Activated gamma-delta T cell treated with Interleukin-2 at 50 U/mL for 16 hours (primary cell): ENCODE results near the gene PSTK.

ENCODE experiments used
- DNase-seq: peaks from one replicate; pipeline ENCODE4 v3.0.0-alpha.2; 2020

The PSTK gene

DNA sequence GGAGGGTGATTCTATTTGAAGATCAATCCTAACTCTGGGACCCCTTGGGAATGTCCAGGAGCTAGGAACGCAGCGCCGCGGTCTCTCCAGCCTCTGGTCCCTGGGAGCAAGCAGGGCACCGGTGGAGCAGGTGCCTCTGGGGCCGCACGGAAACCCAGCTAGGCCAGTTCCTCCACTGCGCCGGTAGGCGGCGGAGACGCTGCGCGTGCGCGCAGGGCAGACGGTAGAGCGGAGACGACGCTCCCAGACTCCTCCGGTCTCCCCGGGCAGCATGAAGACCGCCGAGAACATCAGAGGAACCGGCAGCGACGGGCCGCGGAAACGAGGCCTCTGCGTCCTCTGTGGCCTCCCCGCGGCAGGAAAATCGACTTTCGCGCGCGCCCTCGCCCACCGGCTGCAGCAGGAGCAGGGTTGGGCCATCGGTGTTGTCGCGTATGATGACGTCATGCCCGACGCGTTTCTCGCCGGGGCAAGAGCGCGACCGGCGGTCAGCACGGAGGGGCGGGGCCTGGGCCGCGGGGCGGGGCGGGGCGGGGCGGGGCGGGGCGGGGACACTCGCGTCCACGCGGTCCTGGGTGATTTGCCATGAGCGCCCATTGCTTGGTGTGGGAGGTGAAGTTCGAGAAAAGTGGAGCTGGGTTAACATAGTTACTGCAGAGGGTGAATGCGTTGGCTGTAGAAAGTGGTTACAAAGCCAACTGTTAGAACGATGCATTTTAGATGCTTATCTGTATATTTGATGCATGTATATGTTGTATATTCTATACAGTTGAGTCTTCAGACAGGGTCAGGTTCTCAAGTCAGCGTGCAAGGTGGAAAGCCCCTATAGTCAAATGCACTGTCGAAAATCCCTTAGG, at the start of gene PSTK:
TSS of gene PSTK (plus strand) at position 193 of the 857 bp plus-strand sequence. CDS start at position 272, 79 bp downstream.
- peak; percentile 80 for DNase-seq

DNA sequence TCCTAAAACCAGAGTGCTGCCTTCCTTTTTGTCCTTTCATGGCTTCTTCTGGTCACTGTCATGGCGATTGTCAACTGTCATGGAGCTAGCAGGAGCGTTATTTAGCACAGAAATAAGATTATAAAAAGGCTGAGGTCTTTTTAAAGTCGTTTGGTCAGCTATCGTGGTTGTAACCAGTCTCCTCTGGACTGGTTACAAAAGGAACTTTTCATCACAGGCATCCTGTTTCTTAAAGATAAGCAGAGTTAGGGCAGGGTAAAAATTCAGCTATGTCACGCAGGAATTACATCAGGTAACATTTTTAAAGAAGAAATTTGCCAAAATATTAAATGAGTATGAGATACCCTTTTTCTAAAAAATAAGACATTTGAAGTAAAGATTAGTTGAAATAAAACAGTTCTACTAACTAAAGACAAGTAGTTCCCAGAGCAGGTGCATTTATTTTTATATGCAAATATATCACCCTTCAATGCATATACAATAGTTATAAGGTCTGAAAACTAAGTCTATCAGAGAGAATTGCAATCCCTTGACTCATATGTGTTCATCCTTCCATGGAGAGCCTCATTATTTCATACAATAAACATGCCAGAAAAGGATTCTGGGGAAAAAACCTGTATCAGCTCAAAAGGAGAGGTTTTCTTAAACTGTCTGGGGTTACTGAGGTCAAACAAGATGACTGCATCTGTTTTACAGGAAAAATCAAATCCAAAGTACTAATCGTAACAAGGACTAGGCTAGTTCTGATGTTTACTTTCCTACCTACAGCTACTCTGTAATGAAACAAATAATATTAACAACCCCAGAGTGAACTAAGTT, 48.9 kb upstream of the PSTK start:
- no peak for DNase-seq

DNA sequence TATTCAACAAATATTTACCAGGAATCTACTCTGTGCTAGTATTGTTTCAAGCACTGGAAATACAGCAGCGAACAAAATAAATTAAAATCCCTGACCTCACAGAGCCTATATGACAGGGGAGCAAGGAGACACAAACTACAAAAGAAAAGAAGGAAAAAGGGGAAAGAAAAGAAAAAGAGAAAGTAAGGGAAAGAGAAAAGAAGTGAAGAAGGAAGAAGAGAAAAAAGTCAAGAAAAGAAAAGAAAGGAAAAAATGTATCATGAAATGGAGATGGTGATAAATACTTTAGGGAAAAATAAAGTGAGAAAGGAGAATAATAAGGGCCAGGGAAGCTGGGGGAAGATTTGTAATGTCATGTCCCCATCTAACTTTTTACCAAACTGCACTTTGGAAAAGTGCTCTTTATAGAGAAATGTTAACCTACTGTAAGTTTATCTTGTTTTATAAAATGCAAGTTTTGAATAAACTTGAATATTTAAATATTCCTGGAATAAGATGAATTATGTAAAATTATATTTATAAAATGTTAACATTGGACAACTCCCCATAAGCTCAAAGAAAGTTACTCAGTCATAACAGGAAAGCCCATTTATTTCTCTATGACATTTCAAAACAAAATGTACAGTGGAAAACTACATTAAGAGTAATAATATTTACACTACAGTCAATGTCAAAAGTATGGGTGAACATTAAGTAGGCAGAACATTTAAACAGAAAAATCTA, 40.9 kb upstream of the PSTK start:
- no peak for DNase-seq

GRCh38 chr10:122939856-122940543, 40.2 kb upstream of the PSTK start:
- DNase-seq: no peak

DNA sequence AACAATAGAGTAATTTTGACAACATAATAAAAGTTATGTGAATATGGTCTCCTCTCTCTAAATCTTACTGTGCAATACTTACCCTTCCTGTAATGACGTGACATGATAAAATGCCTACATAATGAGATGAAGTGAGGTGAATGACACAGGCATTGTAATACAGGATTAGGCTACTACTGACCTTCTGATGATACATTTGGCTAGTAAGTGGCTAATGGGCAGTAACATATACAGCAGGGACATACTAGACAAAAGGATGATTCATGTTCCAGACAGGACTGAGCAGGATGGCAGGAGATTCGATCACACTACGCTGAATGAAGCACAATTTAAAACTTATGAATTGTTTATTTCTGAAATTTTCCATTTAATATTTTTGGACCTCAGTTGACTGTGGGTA, 30.9 kb upstream of the PSTK start:
- no peak for DNase-seq

- peak; percentile 96 for DNase-seq
Measured at GRCh38 chr10:122953902-122954730, 26.1 kb upstream of the PSTK start, which contains the start of gene C10orf88. Gene C10orf88, minus strand, starts transcription at chr10:122954227. Its CDS starts 49 bp downstream, at chr10:122954178.

DNA sequence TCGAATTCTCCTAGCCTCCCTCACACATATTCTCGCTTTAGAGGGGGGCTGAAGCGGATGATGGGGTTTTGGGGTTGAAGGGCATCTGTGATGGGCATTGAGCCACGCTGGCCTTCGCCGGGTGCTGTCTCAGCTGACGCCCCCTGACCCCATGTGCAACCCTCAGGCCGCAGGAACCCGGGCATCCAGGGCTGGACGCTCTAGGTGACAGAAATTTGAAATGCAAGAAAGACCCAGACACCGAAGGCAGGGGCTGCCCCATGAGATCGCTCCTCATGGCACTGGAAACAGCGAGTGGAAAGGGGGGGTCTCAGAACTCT, 25.5 kb upstream of the PSTK start:
- DNase-seq: no peak

DNA sequence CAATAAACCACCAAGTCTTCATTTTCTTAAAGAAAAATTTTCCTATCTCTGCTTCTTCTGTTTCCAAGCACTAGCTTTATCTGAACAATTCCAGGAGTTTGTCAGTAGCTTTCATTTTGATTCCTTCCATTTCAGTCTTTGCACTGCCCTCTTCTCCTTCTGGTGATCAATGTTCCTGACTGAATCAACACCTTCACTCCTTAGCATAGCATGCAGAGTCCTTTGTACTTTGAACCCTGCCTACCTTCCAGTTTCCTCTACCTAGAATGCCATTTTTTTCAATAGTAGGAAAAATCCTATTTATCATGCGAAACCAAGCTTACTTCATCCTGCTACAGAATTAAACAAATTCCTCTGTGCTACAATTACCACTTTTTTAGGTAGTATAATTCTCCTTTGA, 24.3 kb upstream of the PSTK start:
- DNase-seq: no peak

DNA sequence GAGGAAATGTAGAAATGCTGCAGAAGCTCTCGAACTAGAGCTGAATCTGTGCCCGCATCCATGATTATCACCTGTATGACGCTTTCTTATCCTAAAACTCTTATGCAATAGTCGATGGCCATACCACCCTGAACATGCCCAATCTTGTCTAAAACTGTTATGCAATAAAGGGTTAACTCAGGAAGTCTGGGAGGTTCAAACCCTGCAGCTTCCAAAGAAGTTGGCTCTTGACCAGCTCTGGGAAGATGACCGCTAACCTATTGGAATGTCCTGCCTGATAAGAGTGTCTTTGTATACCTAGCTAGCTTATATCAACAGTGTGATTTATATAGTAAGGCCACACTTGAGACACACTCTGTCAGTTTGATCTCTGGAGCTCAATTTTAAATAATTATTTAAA, 22.7 kb upstream of the PSTK start:
- DNase-seq: no peak

DNA sequence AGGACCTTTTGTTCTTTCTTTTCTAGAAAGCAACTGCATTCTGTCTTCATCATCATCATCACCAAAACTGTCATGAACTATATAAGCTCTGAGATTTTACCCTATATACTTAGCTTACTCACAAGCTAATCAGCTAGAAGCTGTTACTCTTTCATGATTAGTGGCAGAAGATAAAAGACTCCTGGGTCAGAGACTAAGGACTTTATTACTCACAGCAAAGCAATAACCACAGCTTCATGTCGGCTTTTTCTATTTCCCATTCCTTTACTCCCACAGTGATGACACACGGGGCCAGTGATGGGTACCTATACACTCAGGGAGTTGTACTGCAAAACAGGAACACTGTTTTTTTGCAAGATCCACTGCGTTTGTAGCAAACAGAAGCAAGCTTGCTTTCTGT, 17.8 kb upstream of the PSTK start:
- DNase-seq: no peak

DNA sequence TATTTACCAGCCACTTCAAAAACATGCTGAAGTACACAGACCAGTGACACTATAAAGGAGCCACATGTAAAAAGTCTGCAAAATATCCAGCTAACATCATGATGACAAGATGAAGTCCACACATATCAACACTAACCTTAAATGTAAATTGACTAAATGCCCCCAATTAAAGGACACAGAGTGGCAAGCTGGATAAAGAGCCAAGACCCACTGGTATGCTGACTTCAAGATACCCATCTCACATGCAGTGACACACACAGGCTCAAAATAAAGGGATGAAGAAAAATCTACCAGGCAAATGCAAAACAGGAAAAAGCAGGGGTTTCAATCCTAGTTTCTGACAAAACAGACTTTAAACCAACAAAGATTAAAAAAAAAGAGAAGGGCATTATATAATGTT, 13.3 kb upstream of the PSTK start:
- DNase-seq: no peak

DNA sequence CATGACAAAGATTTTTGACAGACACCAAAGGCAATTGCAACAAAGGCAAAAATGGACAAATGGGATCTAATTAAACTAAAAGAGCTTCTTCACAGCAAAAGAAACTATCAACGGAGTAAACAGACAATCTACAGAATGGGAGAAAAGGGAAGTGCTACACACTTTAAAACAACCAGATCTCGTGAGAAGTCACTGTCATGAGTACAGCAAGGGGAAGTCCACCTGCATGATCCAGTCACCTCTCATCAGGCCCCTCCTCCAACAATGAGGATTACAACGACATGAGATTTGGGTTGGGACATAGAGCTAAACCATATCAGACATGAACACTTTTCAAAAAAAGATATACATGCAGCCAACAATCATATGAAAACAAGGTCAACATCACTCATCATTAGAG, 11.5 kb upstream of the PSTK start:
- no peak for DNase-seq

DNA sequence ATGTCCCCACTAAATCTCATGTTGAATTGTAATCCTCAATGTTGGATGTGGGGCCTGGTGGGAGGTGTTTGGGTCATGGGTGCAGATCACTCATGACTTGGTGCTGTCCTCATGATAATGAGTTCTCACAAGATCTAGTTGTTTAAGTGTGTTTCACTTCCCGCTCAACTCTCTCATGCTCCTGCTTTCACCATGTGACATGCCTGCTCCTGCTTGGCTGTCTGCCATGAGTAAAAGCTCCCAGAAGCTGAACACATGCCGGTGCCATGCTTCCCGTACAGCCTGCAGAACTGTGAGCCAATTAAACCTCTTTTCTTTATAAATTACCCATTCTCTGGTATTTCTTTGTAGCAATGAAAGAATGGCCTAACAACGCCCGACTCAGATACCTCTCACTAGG, 6.2 kb upstream of the PSTK start:
- no peak for DNase-seq

DNA sequence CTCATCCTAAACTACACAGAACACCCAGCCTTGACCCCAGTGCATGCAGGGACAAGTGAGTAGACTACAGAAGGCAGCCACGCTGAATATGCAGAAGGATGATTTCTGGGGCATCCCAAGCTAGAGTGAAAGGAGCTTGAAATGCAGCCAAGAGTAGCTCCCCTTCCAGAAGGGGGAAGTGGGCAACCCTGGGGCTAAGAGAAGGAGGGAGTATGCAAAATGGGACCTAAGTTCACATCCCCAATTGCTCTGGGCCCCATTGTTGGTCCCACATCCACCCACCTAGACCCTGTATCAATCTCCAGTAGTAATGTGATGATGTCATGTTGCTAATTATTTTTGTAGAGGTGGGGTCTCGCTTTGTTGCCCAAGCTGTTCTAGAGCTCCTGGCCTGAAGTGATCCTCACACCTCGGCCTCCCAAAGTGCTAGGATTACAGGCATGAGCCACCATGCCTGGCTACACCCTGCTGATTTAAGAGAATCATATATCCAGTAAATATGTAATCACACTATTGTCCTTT, 5.6 kb upstream of the PSTK start:
- DNase-seq: no peak

- DNase-seq: no peak
Measured at GRCh38 chr10:122981066-122981464, 864 bp downstream of the PSTK start.

DNA sequence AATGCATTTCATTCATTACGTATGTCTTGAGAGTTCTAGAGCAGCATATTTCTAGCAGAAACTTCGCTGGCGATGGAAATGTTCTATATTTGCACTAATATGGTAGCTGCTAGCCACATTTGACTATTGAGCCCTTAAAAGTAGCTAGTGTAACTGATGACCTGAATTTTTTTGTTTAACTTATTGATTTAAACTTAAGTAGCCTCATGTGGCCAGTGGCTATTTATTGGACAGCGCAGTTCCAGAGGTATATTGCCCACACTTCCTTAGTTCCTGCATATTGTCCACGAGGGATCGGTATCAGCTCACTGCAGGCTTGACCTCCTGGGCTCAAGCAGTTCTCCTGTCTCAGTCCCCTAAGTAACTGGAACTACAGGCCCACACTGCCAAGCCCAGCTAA, 3.7 kb downstream of the PSTK start:
- no peak for DNase-seq

DNA sequence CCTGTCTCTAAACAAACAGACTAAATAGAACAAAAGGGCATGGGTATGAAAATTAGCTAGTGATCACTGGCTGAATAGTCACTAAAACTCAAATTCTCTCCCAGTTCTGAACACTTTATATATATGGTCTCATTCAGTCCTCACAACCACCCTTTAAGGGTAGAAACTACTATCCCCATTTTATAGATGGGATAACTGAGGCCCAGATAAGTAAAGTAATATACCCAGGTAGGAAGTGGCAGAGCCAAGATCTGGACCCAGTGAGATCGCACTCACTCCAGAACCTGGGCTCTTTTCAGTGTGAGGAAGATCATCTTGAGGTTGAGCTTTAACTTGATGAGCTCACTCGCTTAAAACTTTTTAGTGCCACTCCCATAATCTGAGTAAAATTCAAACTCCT, 4.5 kb downstream of the PSTK start:
- DNase-seq: no peak

DNA sequence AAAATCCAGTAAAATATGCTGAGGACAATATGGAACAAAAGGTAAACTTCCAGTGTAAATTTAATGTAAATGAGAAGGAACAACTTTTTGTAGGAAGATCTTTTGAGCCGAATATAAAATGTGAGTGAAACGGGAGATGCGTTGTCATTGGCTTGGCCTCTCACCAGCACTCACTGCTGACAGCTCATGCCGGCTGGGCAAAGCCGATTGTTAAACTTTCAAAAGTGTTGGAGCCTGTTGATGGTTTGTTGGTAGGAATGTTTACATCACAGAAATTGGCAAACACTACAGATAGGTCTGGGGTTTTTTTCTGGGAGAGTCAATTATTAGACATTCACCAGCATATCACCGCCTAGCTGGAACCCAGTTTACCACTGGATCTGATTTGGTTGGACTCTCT, 6.1 kb downstream of the PSTK start:
- DNase-seq: no peak

GRCh38 chr10:122988501-122988900, 8.3 kb downstream of the PSTK start:
- DNase-seq: no peak

- no peak for DNase-seq
Measured at GRCh38 chr10:122990278-122990677, 10.1 kb downstream of the PSTK start.

GRCh38 chr10:122992031-122992585, 11.9 kb downstream of the PSTK start:
- no peak for DNase-seq
